Right kidney (tissue), 1 donor: Measurements from ENCODE around the gene LIPC.

Experiments used
- DNase-seq: peaks from one replicate; pipeline ENCODE4 v3.0.0-alpha.2; 2016

LIPC gene

GRCh38 chr15:58434334-58434875 is 2.6 kb downstream of the LIPC start:
- DNase-seq, result no peak

- DNase-seq, result no peak
Observed at GRCh38 chr15:58436552-58436951, 4.8 kb downstream of the LIPC start.

DNA sequence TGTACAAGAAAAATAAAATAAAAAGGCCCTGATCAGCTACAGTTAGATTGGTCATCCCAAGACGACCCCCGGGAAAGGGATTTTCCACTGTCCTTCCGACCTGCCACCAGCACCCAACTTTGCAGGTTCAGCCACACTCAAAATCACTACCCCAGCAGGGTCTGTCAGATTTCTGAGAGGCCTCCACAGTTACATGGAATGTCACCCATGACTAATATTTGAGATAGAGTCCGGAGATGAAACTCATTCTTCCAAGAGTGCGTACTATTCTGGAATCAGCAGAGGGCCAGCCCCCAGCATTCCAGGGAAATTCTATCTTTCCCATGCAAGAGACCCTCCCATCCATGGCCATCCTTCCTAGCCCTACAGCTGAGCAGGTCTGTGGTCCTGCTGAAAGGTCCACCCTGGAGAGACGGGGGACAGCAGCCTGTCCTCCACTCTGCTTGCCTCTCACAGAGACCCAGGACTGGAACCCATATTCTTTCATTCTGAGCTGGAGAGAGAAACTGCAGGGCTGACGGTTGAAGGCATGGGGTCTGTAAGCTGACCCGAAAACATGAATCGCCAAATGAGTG is 5.8 kb downstream of the LIPC start:
- DNase-seq, result no peak

- DNase-seq, result no peak
Observed at GRCh38 chr15:58438111-58438510, 6.3 kb downstream of the LIPC start.

GRCh38 chr15:58438956-58439355 is 7.2 kb downstream of the LIPC start:
- no peak for DNase-seq

- no peak for DNase-seq
Observed at GRCh38 chr15:58440158-58440910, 8.5 kb downstream of the LIPC start.

GRCh38 chr15:58440922-58441321 is 9.1 kb downstream of the LIPC start:
- DNase-seq, result no peak

- DNase-seq, result no peak
Observed at GRCh38 chr15:58441376-58442070, 9.7 kb downstream of the LIPC start.

DNA sequence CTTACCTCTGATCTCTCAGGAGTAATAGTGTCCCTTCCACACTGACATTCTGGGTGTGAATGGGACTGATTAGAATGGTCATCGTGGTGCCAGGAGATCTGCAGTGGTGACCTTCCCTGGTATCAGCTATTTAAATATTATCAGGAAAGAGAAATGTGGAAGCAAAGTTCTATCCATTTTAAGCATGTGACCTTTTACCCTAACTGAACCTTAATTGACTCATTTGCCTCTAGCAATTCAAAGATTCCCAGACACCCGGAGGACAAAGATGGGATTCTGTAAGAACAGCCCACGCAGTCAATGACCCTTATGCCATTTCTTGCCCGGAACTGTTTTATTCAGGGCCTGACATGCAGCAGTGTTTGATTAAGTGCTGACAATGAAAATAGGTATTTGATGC is 10.3 kb downstream of the LIPC start:
- no peak for DNase-seq

DNA sequence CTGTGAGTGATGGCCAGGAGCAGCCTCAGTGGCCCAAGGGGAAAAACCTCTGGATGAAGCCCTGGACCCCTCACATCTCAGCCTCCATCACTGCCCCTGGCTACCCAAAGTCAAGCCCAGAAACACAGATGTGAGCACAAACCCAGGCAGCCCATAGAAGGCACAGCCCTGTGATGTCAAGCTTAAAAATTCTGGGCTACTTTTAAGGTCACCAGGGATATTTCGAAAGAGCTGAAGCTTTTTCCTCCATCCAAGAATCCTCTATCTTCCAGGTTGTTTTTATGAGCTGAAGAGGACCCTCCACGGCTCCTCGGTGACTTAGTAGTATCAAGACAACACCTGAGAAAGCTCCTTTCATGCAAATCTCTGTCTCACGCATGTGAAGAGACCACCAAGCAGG is 11.5 kb downstream of the LIPC start:
- no peak for DNase-seq

GRCh38 chr15:58444056-58444455 is 12.3 kb downstream of the LIPC start:
- DNase-seq, result no peak

GRCh38 chr15:58444658-58445332 is 13.0 kb downstream of the LIPC start:
- DNase-seq, result no peak

DNA sequence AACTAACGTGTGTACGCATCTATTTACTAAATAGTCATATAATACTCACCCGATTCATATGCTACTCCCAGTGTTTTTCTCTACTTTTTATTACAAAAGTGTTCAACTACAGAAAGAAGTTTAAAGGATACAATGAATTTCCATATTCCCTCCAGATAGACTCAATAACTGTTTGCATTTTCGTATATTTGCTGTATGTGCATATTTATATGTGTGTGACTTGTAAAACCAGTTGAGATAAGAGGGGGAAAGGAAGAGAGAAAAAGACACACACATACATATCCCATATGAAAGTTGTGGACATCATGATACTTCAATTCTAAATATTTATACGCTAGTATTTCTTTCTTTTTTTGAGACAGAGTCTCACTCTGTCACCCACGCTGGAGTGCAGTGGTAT is 14.1 kb downstream of the LIPC start:
- no peak for DNase-seq

DNA sequence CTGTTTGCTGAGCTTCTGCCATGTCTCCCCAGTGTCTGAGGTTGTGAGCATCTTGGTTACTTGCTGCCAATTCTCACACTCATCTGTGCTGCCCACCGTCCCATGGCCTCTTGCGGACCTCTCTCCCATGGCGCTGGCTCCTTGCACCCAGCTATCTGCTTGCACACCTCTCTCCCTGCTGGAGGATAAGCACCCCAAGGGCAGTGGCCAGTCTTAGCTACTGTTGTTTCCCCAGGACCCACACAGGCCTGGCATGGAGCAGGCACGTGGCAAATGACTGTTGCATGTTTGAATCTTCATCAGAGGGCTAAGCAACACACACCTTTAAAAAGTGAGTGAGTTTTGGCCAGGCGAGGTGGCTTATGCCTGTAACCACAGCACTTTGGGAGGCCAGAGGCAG is 14.7 kb downstream of the LIPC start:
- DNase-seq, result no peak

GRCh38 chr15:58447271-58448010 is 15.7 kb downstream of the LIPC start:
- DNase-seq, result no peak

DNA sequence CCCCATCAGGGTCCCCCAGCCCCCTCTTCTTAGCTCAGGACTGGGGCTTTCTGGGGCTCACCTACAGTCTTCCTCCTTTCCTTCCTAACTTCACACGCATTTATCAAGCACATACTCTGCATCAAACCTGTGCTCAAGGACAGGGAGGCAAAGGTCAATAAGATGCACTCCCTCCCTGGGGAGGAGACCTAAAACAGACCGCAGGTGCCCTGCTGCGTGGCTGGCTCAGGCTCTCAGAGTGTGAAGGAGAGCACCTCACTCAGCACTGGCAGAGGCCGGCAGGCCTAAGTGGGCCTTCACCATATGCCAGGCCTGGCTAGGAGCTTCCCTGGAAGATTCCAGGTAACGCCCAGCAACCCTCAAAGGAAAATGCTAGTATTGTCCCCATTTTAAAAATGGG is 16.5 kb downstream of the LIPC start:
- DNase-seq, result no peak

DNA sequence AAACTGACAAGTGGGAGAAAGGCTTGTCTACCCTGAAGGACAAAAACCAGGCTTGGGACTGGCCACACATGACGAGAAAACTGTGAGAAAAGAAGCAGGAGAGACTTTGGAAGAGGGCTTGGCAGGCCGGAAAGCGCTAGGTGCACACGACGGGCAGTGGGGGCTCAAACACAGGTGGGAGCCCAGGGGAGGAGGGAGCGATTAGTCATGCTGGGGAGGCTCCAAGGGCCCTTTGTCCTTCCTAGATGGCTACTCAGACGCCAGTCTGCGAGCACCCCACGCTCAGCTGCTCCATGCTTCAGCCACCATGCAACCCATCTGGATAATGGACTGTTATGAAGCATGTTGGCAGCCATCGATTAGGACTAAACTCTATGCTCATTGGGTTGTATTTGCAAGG is 17.1 kb downstream of the LIPC start:
- no peak for DNase-seq

DNA sequence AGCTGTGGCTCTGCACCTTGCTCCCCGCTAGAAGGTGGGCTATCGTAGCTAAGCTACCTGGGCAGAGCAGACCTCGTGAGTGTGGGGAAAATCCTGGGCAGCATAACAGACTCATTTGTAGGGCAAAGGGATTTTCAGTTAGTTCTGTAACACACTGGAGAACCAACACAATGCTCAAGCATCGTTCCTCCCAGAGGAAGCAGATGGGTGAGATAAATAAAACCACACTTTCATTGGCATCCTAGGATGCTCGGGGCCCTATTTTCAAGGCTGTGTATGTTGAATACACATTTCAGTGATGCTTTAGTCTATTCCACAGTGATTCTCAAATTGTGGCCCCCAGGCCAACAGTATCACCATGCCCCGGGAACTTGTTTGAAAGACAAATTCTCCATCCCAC is 20.0 kb downstream of the LIPC start:
- no peak for DNase-seq

- no peak for DNase-seq
Observed at GRCh38 chr15:58452775-58453174, 21.0 kb downstream of the LIPC start.

- no peak for DNase-seq
Observed at GRCh38 chr15:58453931-58454793, 22.4 kb downstream of the LIPC start.

GRCh38 chr15:58454950-58455401 is 23.2 kb downstream of the LIPC start:
- no peak for DNase-seq
